ENCODE measurements around the gene CYB5R3. TPM values are rescaled to one million over a fixed set of nuclear protein-coding genes. Genes with fewer than 3 reads are reported as not detected.

CYB5R3 gene
- total RNA-seq, 1 experiment from 2014 or later = 172 TPM

- ChIA-PET CTCF (no interaction called here), POLR2A (ENCODE audit: low non-redundant PET) (no interaction called here)
- DNase-seq (ENCODE audit: low spot score) = no peak
These were observed 43.3 kb upstream of the CYB5R3 start for GRCh38 chr22:42692239-42693054.

GRCh38 chr22:42691440-42691839 is 42.2 kb upstream of the CYB5R3 start:
- no TSS peak for BruUV-seq (replicated peaks)
- intact Hi-C loops (cut with micrococcal nuclease; ENCODE audit: unreplicated experiment) = no loop called here
- Histone ChIP-seq H3K36me3 (ENCODE audit: insufficient read depth, low read length, poor library complexity, severe bottlenecking) (no peaks in the 10 kb centered on the region), H3K27me3 (replicated peaks; ENCODE audit: insufficient read depth, low read depth, low read length, poor library complexity) (no peaks in the 10 kb centered on the region), H3K9me3 (ENCODE audit: low read depth, low read length, poor library complexity, severe bottlenecking) (no peaks in the 10 kb centered on the region), H3K27ac (ENCODE audit: low read depth, low read length, poor library complexity, severe bottlenecking) (no peak overlapping the region), H3K4me3 (ENCODE audit: low read depth, low read length, poor library complexity, severe bottlenecking) (no peak overlapping the region), H3K4me1 (ENCODE audit: insufficient read depth, low read length, poor library complexity, severe bottlenecking) (peaks cover 28% of the 10 kb centered on the region)
- POLR2A ChIA-PET (ENCODE audit: low non-redundant PET) = interaction anchor here (0.6 kb wide), 1 partner anchor 219 kb away, joined by 4 read pairs; no protein-coding TSS in a partner anchor
- TF ChIP-seq EZH2 (IDR thresholded peaks at IDR 0.05; ENCODE audit: borderline replicate concordance, low read depth, low read length, poor library complexity, severe bottlenecking) = no peak
- TF ChIP-seq CTCF (conservative IDR thresholded peaks at IDR 0.05; ENCODE audit: low read depth, low read length) = no peak
- CTCF ChIA-PET = no interaction called here
- DNase-seq (ENCODE audit: low spot score) = no peak

More at GRCh38 chr22:42692239-42693054, 43.3 kb upstream of the CYB5R3 start:
- Histone ChIP-seq H3K9me3 (ENCODE audit: low read depth, low read length, poor library complexity, severe bottlenecking) (no peaks in the 10 kb centered on the region), H3K27ac (ENCODE audit: low read depth, low read length, poor library complexity, severe bottlenecking) (no peak overlapping the region), H3K27me3 (replicated peaks; ENCODE audit: insufficient read depth, low read depth, low read length, poor library complexity) (no peaks in the 10 kb centered on the region), H3K4me3 (ENCODE audit: low read depth, low read length, poor library complexity, severe bottlenecking) (no peak overlapping the region), H3K36me3 (ENCODE audit: insufficient read depth, low read length, poor library complexity, severe bottlenecking) (no peaks in the 10 kb centered on the region), H3K4me1 (ENCODE audit: insufficient read depth, low read length, poor library complexity, severe bottlenecking) (peaks cover 18% of the 10 kb centered on the region)
- intact Hi-C loops (cut with micrococcal nuclease; ENCODE audit: unreplicated experiment) = no loop called here
- TF ChIP-seq EZH2 (IDR thresholded peaks at IDR 0.05; ENCODE audit: borderline replicate concordance, low read depth, low read length, poor library complexity, severe bottlenecking) (no peak), CTCF (conservative IDR thresholded peaks at IDR 0.05; ENCODE audit: low read depth, low read length) (0 out of 2 replicates have a peak, but pooled peaks have one; percentile 26)
- no TSS peak for BruUV-seq (replicated peaks)

GRCh38 chr22:42688241-42689211 is 39.3 kb upstream of the CYB5R3 start:
- Histone ChIP-seq H3K27ac (ENCODE audit: low read depth, low read length, poor library complexity, severe bottlenecking) (peak overlapping the region; percentile 79), H3K4me3 (ENCODE audit: low read depth, low read length, poor library complexity, severe bottlenecking) (peak overlapping the region; percentile 5), H3K36me3 (ENCODE audit: insufficient read depth, low read length, poor library complexity, severe bottlenecking) (no peaks in the 10 kb centered on the region), H3K4me1 (ENCODE audit: insufficient read depth, low read length, poor library complexity, severe bottlenecking) (peaks cover 35% of the 10 kb centered on the region), H3K9me3 (ENCODE audit: low read depth, low read length, poor library complexity, severe bottlenecking) (no peaks in the 10 kb centered on the region), H3K27me3 (replicated peaks; ENCODE audit: insufficient read depth, low read depth, low read length, poor library complexity) (no peaks in the 10 kb centered on the region)
- intact Hi-C loops (cut with micrococcal nuclease; ENCODE audit: unreplicated experiment) = no loop called here
- no TSS peak for BruUV-seq (replicated peaks)
- no peak for TF ChIP-seq CTCF (conservative IDR thresholded peaks at IDR 0.05; ENCODE audit: low read depth, low read length)
- peak; percentile 88 for DNase-seq (ENCODE audit: low spot score)
- ChIA-PET POLR2A (ENCODE audit: low non-redundant PET) (interaction anchor here (0.6 kb wide), 1 partner anchor 772 kb away, joined by 11 read pairs; no protein-coding TSS in a partner anchor), CTCF (no interaction called here)
